OCI-LY1 (cell line): ENCODE data around the gene DMRTC2.

Experiments
- EZH2 ChIP-seq: fragments of 200-600 bp; sonication (generic), shearing (Covaris generic); IDR thresholded peaks from 2 replicates; pipeline ENCODE4 v1.8.0; 2017; ENCODE audit warnings: borderline replicate concordance, mixed run types, mild to moderate bottlenecking, antibody characterized with exemption, low read length, moderate library complexity, mixed read lengths
- TF ChIP-seq, protein P1 (sequence below): fragments of 200-600 bp; sonication (generic), shearing (Covaris generic); IDR thresholded peaks from 2 replicates; pipeline ENCODE4 v1.5.1; 2017; ENCODE audit warnings: mild to moderate bottlenecking, antibody characterized with exemption, low read length, moderate library complexity, mixed read lengths

GRCh38 chr19:41890936-41891335, 46.1 kb downstream of the DMRTC2 start:
- TF ChIP-seq EZH2, result no peak
- TF ChIP-seq, protein P1, sequence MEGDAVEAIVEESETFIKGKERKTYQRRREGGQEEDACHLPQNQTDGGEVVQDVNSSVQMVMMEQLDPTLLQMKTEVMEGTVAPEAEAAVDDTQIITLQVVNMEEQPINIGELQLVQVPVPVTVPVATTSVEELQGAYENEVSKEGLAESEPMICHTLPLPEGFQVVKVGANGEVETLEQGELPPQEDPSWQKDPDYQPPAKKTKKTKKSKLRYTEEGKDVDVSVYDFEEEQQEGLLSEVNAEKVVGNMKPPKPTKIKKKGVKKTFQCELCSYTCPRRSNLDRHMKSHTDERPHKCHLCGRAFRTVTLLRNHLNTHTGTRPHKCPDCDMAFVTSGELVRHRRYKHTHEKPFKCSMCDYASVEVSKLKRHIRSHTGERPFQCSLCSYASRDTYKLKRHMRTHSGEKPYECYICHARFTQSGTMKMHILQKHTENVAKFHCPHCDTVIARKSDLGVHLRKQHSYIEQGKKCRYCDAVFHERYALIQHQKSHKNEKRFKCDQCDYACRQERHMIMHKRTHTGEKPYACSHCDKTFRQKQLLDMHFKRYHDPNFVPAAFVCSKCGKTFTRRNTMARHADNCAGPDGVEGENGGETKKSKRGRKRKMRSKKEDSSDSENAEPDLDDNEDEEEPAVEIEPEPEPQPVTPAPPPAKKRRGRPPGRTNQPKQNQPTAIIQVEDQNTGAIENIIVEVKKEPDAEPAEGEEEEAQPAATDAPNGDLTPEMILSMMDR, result no peak
